OCI-LY7 (cell line): ENCODE data around the gene SIK3.

Experiments used
- EZH2phosphoT487 ChIP-seq: fragments of 200-600 bp; sonication (generic); IDR thresholded peaks from 2 replicates; pipeline ENCODE4 v1.6.1; 2018; ENCODE audit warnings: low read depth, borderline replicate concordance, mild to moderate bottlenecking, mixed run types, antibody characterized with exemption, low read length, moderate library complexity, mixed read lengths
- TF ChIP-seq, protein P1 (sequence below): fragments of 200-600 bp; sonication (generic); conservative IDR thresholded peaks from 2 replicates; pipeline ENCODE4 v1.5.1; 2014; ENCODE audit warnings: mild to moderate bottlenecking, antibody characterized with exemption, low read length, moderate library complexity, mixed read lengths

DNA sequence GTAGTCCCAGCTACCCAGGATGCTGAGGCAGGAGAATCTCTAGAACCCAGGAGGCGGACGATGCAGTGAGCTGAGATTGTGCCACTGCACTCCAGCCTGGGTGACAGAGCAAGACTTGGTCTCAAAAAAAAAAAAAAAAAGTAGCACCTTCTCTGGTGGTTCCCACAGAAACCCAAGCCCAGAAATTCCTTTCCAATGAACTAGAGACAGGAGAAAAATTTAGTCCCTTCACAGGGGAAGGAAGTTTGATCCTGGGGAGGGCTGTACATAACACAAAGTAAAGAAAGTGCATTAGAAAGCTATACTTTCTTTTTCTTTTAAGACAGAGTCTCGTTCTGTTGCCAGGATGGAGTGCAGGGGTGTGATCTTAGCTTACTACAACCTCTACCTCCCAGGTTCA is 235.3 kb downstream of the SIK3 start:
- TF ChIP-seq, protein P1, sequence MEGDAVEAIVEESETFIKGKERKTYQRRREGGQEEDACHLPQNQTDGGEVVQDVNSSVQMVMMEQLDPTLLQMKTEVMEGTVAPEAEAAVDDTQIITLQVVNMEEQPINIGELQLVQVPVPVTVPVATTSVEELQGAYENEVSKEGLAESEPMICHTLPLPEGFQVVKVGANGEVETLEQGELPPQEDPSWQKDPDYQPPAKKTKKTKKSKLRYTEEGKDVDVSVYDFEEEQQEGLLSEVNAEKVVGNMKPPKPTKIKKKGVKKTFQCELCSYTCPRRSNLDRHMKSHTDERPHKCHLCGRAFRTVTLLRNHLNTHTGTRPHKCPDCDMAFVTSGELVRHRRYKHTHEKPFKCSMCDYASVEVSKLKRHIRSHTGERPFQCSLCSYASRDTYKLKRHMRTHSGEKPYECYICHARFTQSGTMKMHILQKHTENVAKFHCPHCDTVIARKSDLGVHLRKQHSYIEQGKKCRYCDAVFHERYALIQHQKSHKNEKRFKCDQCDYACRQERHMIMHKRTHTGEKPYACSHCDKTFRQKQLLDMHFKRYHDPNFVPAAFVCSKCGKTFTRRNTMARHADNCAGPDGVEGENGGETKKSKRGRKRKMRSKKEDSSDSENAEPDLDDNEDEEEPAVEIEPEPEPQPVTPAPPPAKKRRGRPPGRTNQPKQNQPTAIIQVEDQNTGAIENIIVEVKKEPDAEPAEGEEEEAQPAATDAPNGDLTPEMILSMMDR: no peak
- no peak for TF ChIP-seq EZH2phosphoT487
